Activated CD4-positive, alpha-beta T cell treated with anti-CD3 and anti-CD28 coated beads, Interleukin-2, amount 10 ng/mL, durations not matched to agents 7 days and 5 days (primary cell): Measurements from ENCODE around the gene PSEN1. TPM values are rescaled to one million over a fixed set of nuclear protein-coding genes. Genes with fewer than 3 reads are reported as not detected.
A peak's percentile ranks its signal among the peaks of the same experiment; 100 is the strongest.

Experiments
- CTCF ChIA-PET: fragments of 350-600 bp; sonication (Branson Sonifier 250); formaldehyde crosslinking; loops from one replicate; lab custom pipeline; 2021; ENCODE audit warnings: antibody characterized with exemption; lab: Charles Lee
- POLR2A ChIA-PET: fragments of 350-600 bp; sonication (Branson Sonifier 250); formaldehyde crosslinking; loops from one replicate; lab custom pipeline; 2021; ENCODE audit warnings: antibody characterized with exemption; lab: Charles Lee
- DNase-seq: peaks from one replicate; pipeline ENCODE4 v3.0.0-alpha.2; 2020
- H3K27ac Mint-ChIP-seq: one replicate; pipeline ENCODE4 v1.8.0; 2021; ENCODE audit warnings: mild to moderate bottlenecking, moderate library complexity, mixed read lengths
- H3K27me3 Mint-ChIP-seq: one replicate; pipeline ENCODE4 v1.8.0; 2021; ENCODE audit warnings: mixed read lengths
- H3K36me3 Mint-ChIP-seq: one replicate; pipeline ENCODE4 v1.8.0; 2021; ENCODE audit warnings: low read depth, mixed read lengths
- H3K4me1 Mint-ChIP-seq: one replicate; pipeline ENCODE4 v1.8.0; 2021; ENCODE audit warnings: mixed read lengths
- H3K4me3 Mint-ChIP-seq: one replicate; pipeline ENCODE4 v1.8.0; 2021; ENCODE audit warnings: mild to moderate bottlenecking, moderate library complexity, mixed read lengths
- H3K9me3 Mint-ChIP-seq: one replicate; pipeline ENCODE4 v1.8.0; 2021; ENCODE audit warnings: mixed read lengths
- total RNA-seq, 2 experiments: library from RNA; stranded (reverse); gene quantifications; one replicate each; pipeline ENCODE4 v1.2.3, GENCODE V29; 2021

Gene PSEN1
- total RNA-seq, 2 experiments from 2014 or later: 41.9 to 44.3 TPM

DNA sequence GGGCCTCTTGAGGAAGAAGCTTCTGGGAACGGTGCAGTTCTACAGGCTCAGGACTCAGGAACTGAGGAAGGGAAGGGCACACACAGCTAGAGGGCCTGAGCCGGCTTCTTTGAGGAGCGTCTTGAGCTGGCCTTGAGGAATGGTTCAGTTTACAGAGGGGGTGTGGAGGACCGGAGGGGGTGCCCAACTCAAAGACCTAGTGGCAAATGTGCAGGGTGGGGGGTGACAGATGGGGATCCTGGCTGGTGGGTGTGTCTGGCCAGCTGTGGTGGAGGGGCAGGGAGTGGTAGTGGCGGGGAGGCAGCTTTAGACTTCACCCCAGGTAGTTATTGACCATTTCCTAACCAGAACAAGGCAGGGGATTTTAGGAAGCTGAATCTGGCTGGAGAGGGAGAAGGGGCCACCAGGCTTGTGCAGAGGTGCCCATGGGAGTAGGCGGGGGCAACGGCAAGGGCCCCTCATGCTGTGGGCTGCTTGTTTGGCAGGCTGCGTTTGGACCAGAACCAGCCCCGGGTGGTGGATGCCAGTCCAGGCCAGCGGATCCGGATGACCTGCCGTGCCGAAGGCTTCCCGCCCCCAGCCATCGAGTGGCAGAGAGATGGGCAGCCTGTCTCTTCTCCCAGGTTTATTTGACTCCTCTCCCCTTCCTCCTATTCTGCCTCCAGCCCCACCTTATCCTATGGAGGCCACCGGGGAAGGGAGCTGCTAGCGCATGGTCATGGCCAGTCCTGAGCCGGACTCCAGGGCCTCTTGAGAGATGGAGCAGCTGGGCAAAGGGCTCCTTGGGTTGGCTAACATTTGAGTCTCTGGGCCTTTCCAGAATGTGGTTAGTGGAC is 128.8 kb downstream of the PSEN1 start:
- POLR2A ChIA-PET: no interaction called here
- H3K36me3 Mint-ChIP-seq: no peaks in the 10 kb centered on the region
- CTCF ChIA-PET: interaction anchor here (0.6 to 1.1 kb wide), 3 partner anchors 11 to 199 kb away, joined by 3 read pairs; no protein-coding TSS in a partner anchor

GRCh38 chr14:73265721-73266046 is 129.4 kb downstream of the PSEN1 start:
- POLR2A ChIA-PET: no interaction called here
- no peaks in the 10 kb centered on the region for H3K36me3 Mint-ChIP-seq
- no peaks in the 10 kb centered on the region for H3K9me3 Mint-ChIP-seq
- no peak overlapping the region for H3K27ac Mint-ChIP-seq
- DNase-seq: no peak
- H3K27me3 Mint-ChIP-seq: peaks cover 12% of the 10 kb centered on the region
- peaks cover 6% of the 10 kb centered on the region for H3K4me1 Mint-ChIP-seq
- H3K4me3 Mint-ChIP-seq: no peak overlapping the region
- CTCF ChIA-PET: interaction anchor here (0.6 kb wide), 1 partner anchor 338 kb away, joined by 3 read pairs; no protein-coding TSS in a partner anchor

More for the DNA sequence above, 128.8 kb downstream of the PSEN1 start:
- H3K27me3 Mint-ChIP-seq: peaks cover 7% of the 10 kb centered on the region
- H3K4me3 Mint-ChIP-seq: no peak overlapping the region
- DNase-seq: no peak
- H3K9me3 Mint-ChIP-seq: no peaks in the 10 kb centered on the region
- H3K27ac Mint-ChIP-seq: no peak overlapping the region
- no peaks in the 10 kb centered on the region for H3K4me1 Mint-ChIP-seq

- POLR2A ChIA-PET: no interaction called here
- Mint-ChIP-seq H3K27ac (no peak overlapping the region), H3K9me3 (no peaks in the 10 kb centered on the region), H3K4me1 (peaks cover 8% of the 10 kb centered on the region), H3K36me3 (no peaks in the 10 kb centered on the region), H3K27me3 (peaks cover 14% of the 10 kb centered on the region), H3K4me3 (no peak overlapping the region)
- DNase-seq: no peak
- CTCF ChIA-PET: interaction anchor here (0.6 kb wide), 1 partner anchor 339 kb away, joined by 3 read pairs; no protein-coding TSS in a partner anchor
Measured at GRCh38 chr14:73266317-73266716, 130.0 kb downstream of the PSEN1 start.

- Mint-ChIP-seq H3K27me3 (peaks cover 14% of the 10 kb centered on the region), H3K4me1 (peaks cover 8% of the 10 kb centered on the region), H3K27ac (no peak overlapping the region), H3K9me3 (no peaks in the 10 kb centered on the region), H3K36me3 (no peaks in the 10 kb centered on the region), H3K4me3 (no peak overlapping the region)
- no peak for DNase-seq
- ChIA-PET CTCF (no interaction called here), POLR2A (no interaction called here)
Measured at GRCh38 chr14:73267474-73267873, 131.2 kb downstream of the PSEN1 start.

DNA sequence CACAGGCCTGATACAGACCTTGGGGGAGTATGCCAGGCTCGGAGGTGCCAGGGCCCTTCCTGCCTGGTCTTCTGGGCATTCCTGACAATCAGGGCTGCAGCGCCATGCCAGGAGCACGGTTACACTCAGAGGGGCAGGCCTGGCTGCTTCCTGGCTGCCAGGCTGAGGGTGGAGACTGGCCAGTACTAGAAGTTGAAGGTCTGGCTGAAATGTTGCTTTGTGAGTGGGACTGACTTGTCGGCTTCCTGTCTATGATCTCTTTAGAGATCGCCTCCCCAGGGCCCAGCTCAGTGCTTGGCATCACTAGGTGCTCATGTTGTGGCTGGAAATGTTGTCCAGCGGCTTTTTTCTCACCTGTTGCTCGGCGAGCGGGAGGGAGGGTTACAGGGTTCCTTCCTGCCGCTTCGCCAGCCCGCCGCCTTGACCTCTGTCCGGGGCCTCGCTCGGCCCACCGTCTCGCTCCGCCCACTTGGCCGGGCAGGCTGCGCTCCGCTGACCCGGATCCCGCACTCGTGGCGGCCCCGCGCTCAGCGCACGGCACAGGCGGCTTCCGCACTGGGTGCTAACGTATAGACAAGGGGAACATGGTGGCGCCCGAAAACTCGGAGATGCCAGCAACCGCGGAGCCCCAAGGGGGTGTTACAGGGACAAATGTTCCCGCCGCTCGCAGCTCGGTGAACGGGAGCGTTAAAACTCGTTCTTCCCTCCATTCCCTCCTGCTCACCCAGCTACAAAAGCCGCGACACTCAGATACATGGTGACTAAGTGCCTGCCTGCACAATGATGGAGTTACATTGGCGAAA is 133.6 kb downstream of the PSEN1 start:
- peaks cover 14% of the 10 kb centered on the region for H3K27me3 Mint-ChIP-seq
- H3K27ac Mint-ChIP-seq: no peak overlapping the region
- peak overlapping the region; percentile 8 for H3K4me3 Mint-ChIP-seq
- no peak for DNase-seq
- POLR2A ChIA-PET: no interaction called here
- peaks cover 8% of the 10 kb centered on the region for H3K4me1 Mint-ChIP-seq
- CTCF ChIA-PET: interaction anchor here (0.5 kb wide), 1 partner anchor 109 kb away, joined by 5 read pairs; no protein-coding TSS in a partner anchor
- peaks cover 6% of the 10 kb centered on the region for H3K36me3 Mint-ChIP-seq
- H3K9me3 Mint-ChIP-seq: no peaks in the 10 kb centered on the region

DNA sequence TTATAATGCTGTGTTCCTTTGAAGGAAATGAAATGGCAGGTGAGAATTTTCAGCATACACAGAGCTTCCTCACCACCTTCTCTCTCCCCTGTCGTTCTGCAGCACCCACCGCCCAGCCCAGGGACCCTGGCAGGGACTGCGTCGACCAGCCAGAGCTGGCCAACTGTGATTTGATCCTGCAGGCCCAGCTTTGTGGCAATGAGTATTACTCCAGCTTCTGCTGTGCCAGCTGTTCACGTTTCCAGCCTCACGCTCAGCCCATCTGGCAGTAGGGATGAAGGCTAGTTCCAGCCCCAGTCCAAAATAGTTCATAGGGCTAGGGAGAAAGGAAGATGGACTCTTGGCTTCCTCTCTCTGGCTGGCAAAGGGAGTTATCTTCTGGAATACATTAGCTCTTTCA is 136.1 kb downstream of the PSEN1 start:
- DNase-seq: no peak
- H3K36me3 Mint-ChIP-seq: peaks cover 15% of the 10 kb centered on the region
- peaks cover 14% of the 10 kb centered on the region for H3K27me3 Mint-ChIP-seq
- no peak overlapping the region for H3K4me3 Mint-ChIP-seq
- POLR2A ChIA-PET: no interaction called here
- H3K27ac Mint-ChIP-seq: no peak overlapping the region
- H3K9me3 Mint-ChIP-seq: no peaks in the 10 kb centered on the region
- CTCF ChIA-PET: interaction anchor here (0.6 to 0.7 kb wide), 2 partner anchors 112 to 299 kb away, joined by 4 read pairs; no protein-coding TSS in a partner anchor
- H3K4me1 Mint-ChIP-seq: peaks cover 8% of the 10 kb centered on the region

Other genes with a start within 250 kb of the PSEN1 start
- gene DPF3, start 242.4 kb upstream of the PSEN1 start, total RNA-seq: 1 to 10 TPM; 6.6 to 7.4 TPM
- 10 to 100 TPM; 15.9 to 21.3 TPM for gene DCAF4, start 210.0 kb upstream of the PSEN1 start, total RNA-seq
- 10 to 100 TPM; 12.5 to 12.9 TPM for gene ZFYVE1, start 109.4 kb upstream of the PSEN1 start, total RNA-seq
- gene RBM25, start 78.0 kb upstream of the PSEN1 start, total RNA-seq: 100 to 1,000 TPM in 1 of 2 experiments, 10 to 100 TPM in 1; 99.4 to 100 TPM
- under 1 TPM; 0.30 to 0.46 TPM for gene PAPLN, start 101.0 kb downstream of the PSEN1 start, total RNA-seq